Calu3 (cell line): Measurements from ENCODE around the gene DNAJB13. TPM values are rescaled to one million over a fixed set of nuclear protein-coding genes. Genes with fewer than 3 reads are reported as not detected.

Experiments
- BruUV-seq: library from RNA; stranded (reverse); fragments of 400-500 nt; replicated peaks from 2 replicates; lab custom pipeline; 2021; lab: Mats Ljungman, UMichigan
- CTCF ChIA-PET: fragments of 300-600 bp; sonication (Branson Sonifier 250); formaldehyde crosslinking; loops from one replicate; lab custom pipeline; 2022; ENCODE audit warnings: antibody characterized with exemption; lab: Charles Lee
- DNase-seq: peaks from one replicate; pipeline ENCODE4 v3.0.0; 2022
- H3K27ac Mint-ChIP-seq: one replicate; pipeline ENCODE4 v1.8.0; 2022; ENCODE audit warnings: mixed read lengths; ENCODE audit not compliant: unreplicated experiment
- H3K27me3 Mint-ChIP-seq: one replicate; pipeline ENCODE4 v1.8.0; 2022; ENCODE audit warnings: mixed read lengths; ENCODE audit not compliant: unreplicated experiment
- H3K36me3 Mint-ChIP-seq: one replicate; pipeline ENCODE4 v1.8.0; 2022; ENCODE audit warnings: mild to moderate bottlenecking, moderate library complexity, mixed read lengths; ENCODE audit not compliant: insufficient read depth, unreplicated experiment
- H3K4me1 Mint-ChIP-seq: one replicate; pipeline ENCODE4 v1.8.0; 2022; ENCODE audit warnings: mild to moderate bottlenecking, low read depth, mixed read lengths; ENCODE audit not compliant: unreplicated experiment
- H3K4me3 Mint-ChIP-seq: one replicate; pipeline ENCODE4 v1.8.0; 2022; ENCODE audit warnings: mild to moderate bottlenecking, low read depth, moderate library complexity, mixed read lengths; ENCODE audit not compliant: unreplicated experiment
- H3K9me3 Mint-ChIP-seq: one replicate; pipeline ENCODE4 v1.8.0; 2022; ENCODE audit warnings: low read depth, mixed read lengths; ENCODE audit not compliant: unreplicated experiment
- CTCF ChIP-seq: fragments of 200-600 bp; IDR thresholded peaks from one replicate; pipeline ENCODE4 v1.8.0; 2022; ENCODE audit warnings: antibody characterized with exemption; ENCODE audit not compliant: unreplicated experiment
- intact Hi-C: fragments of 100-400 bp; cut with micrococcal nuclease; formaldehyde crosslinking; loops from one replicate; pipeline ENCODE4 v1.10.0; 2022; ENCODE audit not compliant: unreplicated experiment
- total RNA-seq: library from RNA; stranded (reverse); gene quantifications from 2 replicates; pipeline ENCODE4 v1.2.3, GENCODE V29; 2022

The DNAJB13 gene
- total RNA-seq, 1 experiment from 2014 or later = 0.50 TPM

- H3K9me3 Mint-ChIP-seq = no peaks in the 10 kb centered on the region
- intact Hi-C loops = no loop called here
- CTCF ChIA-PET = no interaction called here
- no TSS peak for BruUV-seq
- H3K4me1 Mint-ChIP-seq = peaks cover 21% of the 10 kb centered on the region
- no peak for DNase-seq
- no peaks in the 10 kb centered on the region for H3K27me3 Mint-ChIP-seq
- no peak overlapping the region for H3K27ac Mint-ChIP-seq
- peaks cover 33% of the 10 kb centered on the region for H3K36me3 Mint-ChIP-seq
- H3K4me3 Mint-ChIP-seq = no peak overlapping the region
- TF ChIP-seq CTCF = no peak
Observed at GRCh38 chr11:73978576-73979086, 27.8 kb downstream of the DNAJB13 start.

GRCh38 chr11:73980001-73980961 is 29.5 kb downstream of the DNAJB13 start:
- TF ChIP-seq CTCF = no peak
- no peak overlapping the region for H3K4me3 Mint-ChIP-seq
- H3K4me1 Mint-ChIP-seq = peaks cover 26% of the 10 kb centered on the region
- H3K36me3 Mint-ChIP-seq = peaks cover 33% of the 10 kb centered on the region
- H3K9me3 Mint-ChIP-seq = no peaks in the 10 kb centered on the region
- DNase-seq = peak; percentile 28
- BruUV-seq = no TSS peak
- H3K27me3 Mint-ChIP-seq = no peaks in the 10 kb centered on the region
- H3K27ac Mint-ChIP-seq = no peak overlapping the region
- CTCF ChIA-PET = no interaction called here
- intact Hi-C loops = no loop called here

- Mint-ChIP-seq H3K4me1 (peaks cover 26% of the 10 kb centered on the region), H3K36me3 (peaks cover 33% of the 10 kb centered on the region), H3K27me3 (no peaks in the 10 kb centered on the region), H3K9me3 (no peaks in the 10 kb centered on the region), H3K4me3 (peak overlapping the region; percentile 99), H3K27ac (peak overlapping the region; percentile 95)
- no TSS peak for BruUV-seq
- no peak for TF ChIP-seq CTCF
- CTCF ChIA-PET = no interaction called here
- intact Hi-C loops = no loop called here
- DNase-seq = no peak
Observed at GRCh38 chr11:73981051-73981805, 30.4 kb downstream of the DNAJB13 start.

- Mint-ChIP-seq H3K36me3 (peaks cover 28% of the 10 kb centered on the region), H3K4me3 (peak within 1 kb of the TSS; percentile 99), H3K27ac (peak within 1 kb of the TSS; percentile 95), H3K9me3 (no peaks in the 10 kb centered on the region), H3K27me3 (no peaks in the 10 kb centered on the region), H3K4me1 (peaks cover 26% of the 10 kb centered on the region)
- TF ChIP-seq CTCF = no peak
- DNase-seq = peak; percentile 76
- BruUV-seq = no TSS peak
- intact Hi-C loops = no loop called here
- CTCF ChIA-PET = no interaction called here
Observed at GRCh38 chr11:73982595-73982989, 31.8 kb downstream of the DNAJB13 start, which contains the start of gene UCP2. TSS of gene UCP2 (minus strand) at chr11:73982843. CDS start at chr11:73978378, 4,465 bp downstream.
